Neural progenitor cell (in vitro differentiated cells): ENCODE measurements around the gene FARS2. TPM values are rescaled to one million over a fixed set of nuclear protein-coding genes. Genes with fewer than 3 reads are reported as not detected.

Experiments
- DNase-seq: peaks from one replicate; pipeline ENCODE4 v3.0.0-alpha.2; 2016; ENCODE audit warnings: low spot score
- H2AFZ ChIP-seq: fragments of 200-600 bp; sonication (generic); replicated peaks from 2 replicates; pipeline ENCODE4 v1.6.1; 2016; ENCODE audit warnings: antibody characterized with exemption
- H3F3A ChIP-seq: fragments of 200-600 bp; sonication (generic); 2 replicates; pipeline ENCODE4 v1.6.1; 2016; ENCODE audit warnings: antibody characterized with exemption, low read depth
- H3K27ac ChIP-seq: fragments of 200-600 bp; sonication (generic); 2 replicates; pipeline ENCODE4 v1.5.1; 2016; ENCODE audit warnings: mild to moderate bottlenecking
- H3K27me3 ChIP-seq: fragments of 200-600 bp; sonication (generic); 2 replicates; pipeline ENCODE4 v1.6.1; 2016; ENCODE audit warnings: mild to moderate bottlenecking, moderate library complexity
- H3K36me3 ChIP-seq: fragments of 200-600 bp; sonication (generic); 2 replicates; pipeline ENCODE4 v1.5.1; 2016
- H3K4me1 ChIP-seq: fragments of 200-600 bp; sonication (generic); 2 replicates; pipeline ENCODE4 v1.6.1; 2016; ENCODE audit warnings: mixed run types
- H3K4me2 ChIP-seq: fragments of 200-600 bp; sonication (generic); 2 replicates; pipeline ENCODE4 v1.6.1; 2016
- H3K4me3 ChIP-seq: fragments of 200-600 bp; sonication (generic); 2 replicates; pipeline ENCODE4 v1.5.1; 2016
- H3K79me2 ChIP-seq: fragments of 200-600 bp; sonication (generic); 2 replicates; pipeline ENCODE4 v1.6.1; 2016; ENCODE audit warnings: low read depth
- H3K9ac ChIP-seq: fragments of 200-600 bp; sonication (generic); 2 replicates; pipeline ENCODE4 v1.6.1; 2016
- H3K9me3 ChIP-seq: fragments of 200-600 bp; sonication (generic); 2 replicates; pipeline ENCODE4 v1.5.1; 2016; ENCODE audit warnings: low read depth
- H4K20me1 ChIP-seq: fragments of 200-600 bp; sonication (generic); 2 replicates; pipeline ENCODE4 v1.6.1; 2016; ENCODE audit warnings: low read depth
- H3K27ac Mint-ChIP-seq: 3 replicates; pipeline ENCODE4 v1.8.0; 2021; ENCODE audit warnings: mixed read lengths
- H3K27me3 Mint-ChIP-seq: 2 replicates; pipeline ENCODE4 v1.8.0; 2022; ENCODE audit warnings: low read depth, mild to moderate bottlenecking, inconsistent platforms, moderate library complexity, mixed read lengths; ENCODE audit not compliant: insufficient read depth
- H3K36me3 Mint-ChIP-seq: 3 replicates; pipeline ENCODE4 v1.8.0; 2021; ENCODE audit warnings: mixed read lengths
- H3K4me1 Mint-ChIP-seq: 3 replicates; pipeline ENCODE4 v1.8.0; 2021; ENCODE audit warnings: mixed read lengths
- H3K4me3 Mint-ChIP-seq: 3 replicates; pipeline ENCODE4 v1.8.0; 2021; ENCODE audit warnings: mild to moderate bottlenecking, moderate library complexity, mixed read lengths
- H3K9me3 Mint-ChIP-seq: 3 replicates; pipeline ENCODE4 v1.8.0; 2020; ENCODE audit warnings: mixed read lengths
- EZH2 ChIP-seq: fragments of 200-600 bp; sonication (generic); IDR thresholded peaks from 2 replicates; pipeline ENCODE4 v1.6.1; 2017; ENCODE audit warnings: antibody characterized with exemption, mild to moderate bottlenecking, moderate library complexity
- EZH2phosphoT487 ChIP-seq: fragments of 200-600 bp; sonication (generic); IDR thresholded peaks from 2 replicates; pipeline ENCODE4 v1.6.1; 2017; ENCODE audit warnings: antibody characterized with exemption
- total RNA-seq: library from RNA; depleted of rRNA; stranded (reverse); fragments of >200 nt; gene quantifications from 2 replicates; pipeline ENCODE4 v1.2.3, GENCODE V29; 2015; ENCODE audit warnings: low replicate concordance
- TF ChIP-seq, protein P1 (sequence below): fragments of 200-600 bp; sonication (generic); IDR thresholded peaks from 2 replicates; pipeline ENCODE4 v1.5.1; 2017; ENCODE audit warnings: antibody characterized with exemption, mild to moderate bottlenecking

Gene FARS2
- total RNA-seq, 1 donor from 2014 or later: 10.8 TPM

DNA sequence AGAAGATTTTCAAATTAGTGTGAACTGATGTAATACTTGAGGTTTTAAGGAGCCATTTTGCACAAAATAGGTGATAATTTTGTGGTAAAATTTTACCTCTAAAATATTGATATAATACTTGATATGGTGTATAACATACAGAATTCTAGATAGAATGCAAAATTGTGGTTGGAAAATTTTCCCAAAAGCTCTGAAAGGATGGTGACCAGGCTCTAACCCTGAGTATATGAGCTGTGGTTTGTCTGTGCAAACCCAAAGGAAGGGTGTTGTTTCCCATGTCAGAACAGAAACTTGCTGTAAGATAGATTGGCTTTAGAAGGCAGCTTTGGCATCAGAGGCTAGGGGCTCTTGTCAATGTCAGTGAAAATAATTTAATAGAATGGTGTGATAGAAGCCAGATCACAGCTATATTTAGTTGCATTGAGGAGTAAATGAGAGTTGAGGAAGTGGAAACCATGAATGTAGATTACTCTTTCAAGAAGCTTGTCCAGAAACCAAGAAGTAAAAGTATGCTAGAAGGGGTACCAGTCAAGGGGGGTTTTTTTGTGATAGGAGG is 257.7 kb downstream of the FARS2 start:
- Histone ChIP-seq H3K79me2 (no peaks in the 10 kb centered on the region), H3K4me2 (no peak overlapping the region), H3K27me3 (no peaks in the 10 kb centered on the region), H3K9me3 (no peaks in the 10 kb centered on the region), H3K9ac (no peak overlapping the region), H2AFZ (no peak overlapping the region), H3K4me1 (no peaks in the 10 kb centered on the region), H3K4me3 (no peak overlapping the region), H3K27ac (no peak overlapping the region), H3F3A (no peaks in the 10 kb centered on the region), H4K20me1 (no peaks in the 10 kb centered on the region), H3K36me3 (no peaks in the 10 kb centered on the region)
- no peaks in the 10 kb centered on the region for H3K36me3 Mint-ChIP-seq
- H3K9me3 Mint-ChIP-seq: no peaks in the 10 kb centered on the region
- H3K27me3 Mint-ChIP-seq: no peaks in the 10 kb centered on the region
- H3K4me1 Mint-ChIP-seq: no peaks in the 10 kb centered on the region
- no peak for DNase-seq
- no peak overlapping the region for H3K4me3 Mint-ChIP-seq
- TF ChIP-seq, protein P1, sequence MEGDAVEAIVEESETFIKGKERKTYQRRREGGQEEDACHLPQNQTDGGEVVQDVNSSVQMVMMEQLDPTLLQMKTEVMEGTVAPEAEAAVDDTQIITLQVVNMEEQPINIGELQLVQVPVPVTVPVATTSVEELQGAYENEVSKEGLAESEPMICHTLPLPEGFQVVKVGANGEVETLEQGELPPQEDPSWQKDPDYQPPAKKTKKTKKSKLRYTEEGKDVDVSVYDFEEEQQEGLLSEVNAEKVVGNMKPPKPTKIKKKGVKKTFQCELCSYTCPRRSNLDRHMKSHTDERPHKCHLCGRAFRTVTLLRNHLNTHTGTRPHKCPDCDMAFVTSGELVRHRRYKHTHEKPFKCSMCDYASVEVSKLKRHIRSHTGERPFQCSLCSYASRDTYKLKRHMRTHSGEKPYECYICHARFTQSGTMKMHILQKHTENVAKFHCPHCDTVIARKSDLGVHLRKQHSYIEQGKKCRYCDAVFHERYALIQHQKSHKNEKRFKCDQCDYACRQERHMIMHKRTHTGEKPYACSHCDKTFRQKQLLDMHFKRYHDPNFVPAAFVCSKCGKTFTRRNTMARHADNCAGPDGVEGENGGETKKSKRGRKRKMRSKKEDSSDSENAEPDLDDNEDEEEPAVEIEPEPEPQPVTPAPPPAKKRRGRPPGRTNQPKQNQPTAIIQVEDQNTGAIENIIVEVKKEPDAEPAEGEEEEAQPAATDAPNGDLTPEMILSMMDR: no peak
- TF ChIP-seq EZH2 (no peak), EZH2phosphoT487 (no peak)
- no peak overlapping the region for H3K27ac Mint-ChIP-seq

DNA sequence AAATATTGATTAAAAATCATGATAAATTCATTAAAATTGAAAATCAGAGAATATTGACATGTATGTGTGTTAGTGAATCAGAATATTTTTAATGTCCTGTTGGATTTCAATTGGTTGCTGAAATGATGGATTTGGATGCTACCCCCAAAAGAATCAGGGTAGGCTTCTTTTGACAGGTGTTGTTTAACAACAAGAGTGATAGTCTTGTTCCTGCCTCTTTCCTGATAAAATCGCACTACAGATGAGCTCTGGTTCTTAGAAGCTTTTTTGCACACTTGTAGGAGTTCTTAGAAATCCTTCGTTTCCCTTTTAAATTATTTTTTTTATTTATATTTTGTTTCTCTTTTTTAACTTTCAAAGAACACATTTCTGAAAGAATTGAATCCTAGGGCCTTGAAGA is 259.5 kb downstream of the FARS2 start:
- no peak overlapping the region for H3K27ac Mint-ChIP-seq

DNA sequence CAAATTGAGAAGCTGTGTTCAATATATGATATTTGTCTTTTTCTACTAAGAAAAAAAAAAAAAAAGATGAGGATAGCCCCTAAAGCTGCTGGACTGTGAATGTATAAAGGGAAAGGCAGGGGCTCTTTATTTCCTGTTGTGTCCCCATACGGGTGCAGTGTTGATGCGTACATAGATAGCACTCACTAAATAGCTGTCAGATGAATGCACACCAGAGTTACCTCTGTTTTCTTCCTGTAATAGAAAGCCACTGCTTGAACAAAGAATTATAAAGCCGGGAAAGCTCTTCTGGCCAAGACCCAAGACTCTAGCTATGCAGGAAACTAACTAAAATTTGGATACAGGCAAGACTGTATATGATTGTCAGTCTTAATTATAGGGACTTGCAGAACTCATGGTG is 260.0 kb downstream of the FARS2 start:
- H3K4me3 Mint-ChIP-seq: no peak overlapping the region
- Histone ChIP-seq H3K9ac (no peak overlapping the region), H4K20me1 (no peaks in the 10 kb centered on the region), H3K27me3 (no peaks in the 10 kb centered on the region), H2AFZ (no peak overlapping the region), H3K4me1 (no peaks in the 10 kb centered on the region), H3K4me3 (no peak overlapping the region), H3K36me3 (no peaks in the 10 kb centered on the region), H3K4me2 (no peak overlapping the region), H3K27ac (no peak overlapping the region), H3K79me2 (no peaks in the 10 kb centered on the region), H3F3A (no peaks in the 10 kb centered on the region), H3K9me3 (no peaks in the 10 kb centered on the region)
- no peaks in the 10 kb centered on the region for H3K27me3 Mint-ChIP-seq
- no peaks in the 10 kb centered on the region for H3K36me3 Mint-ChIP-seq
- no peak overlapping the region for H3K27ac Mint-ChIP-seq
- H3K9me3 Mint-ChIP-seq: no peaks in the 10 kb centered on the region
- TF ChIP-seq EZH2 (no peak), EZH2phosphoT487 (no peak)
- TF ChIP-seq, protein P1: no peak
- H3K4me1 Mint-ChIP-seq: peaks cover 6% of the 10 kb centered on the region
- DNase-seq: no peak

More for the DNA sequence above, 259.5 kb downstream of the FARS2 start:
- DNase-seq: no peak
- peaks cover 6% of the 10 kb centered on the region for H3K4me1 Mint-ChIP-seq
- Histone ChIP-seq H3K36me3 (no peaks in the 10 kb centered on the region), H2AFZ (no peak overlapping the region), H3K4me1 (no peaks in the 10 kb centered on the region), H3K27ac (no peak overlapping the region), H3K4me3 (no peak overlapping the region), H3K79me2 (no peaks in the 10 kb centered on the region), H3K9me3 (no peaks in the 10 kb centered on the region), H3F3A (no peaks in the 10 kb centered on the region), H4K20me1 (no peaks in the 10 kb centered on the region), H3K27me3 (no peaks in the 10 kb centered on the region), H3K4me2 (no peak overlapping the region), H3K9ac (no peak overlapping the region)
- H3K4me3 Mint-ChIP-seq: no peak overlapping the region
- TF ChIP-seq EZH2phosphoT487 (no peak), EZH2 (no peak)
- TF ChIP-seq, protein P1: no peak
- H3K27me3 Mint-ChIP-seq: no peaks in the 10 kb centered on the region
- H3K9me3 Mint-ChIP-seq: no peaks in the 10 kb centered on the region
- H3K36me3 Mint-ChIP-seq: no peaks in the 10 kb centered on the region
